Smooth muscle cell of the umbilical artery (primary cell): ENCODE data around the gene PML. TPM values are rescaled to one million over a fixed set of nuclear protein-coding genes. Genes with fewer than 3 reads are reported as not detected.

Experiments
- total RNA-seq: library from RNA; depleted of rRNA; stranded (reverse); fragments of >200 nt; gene quantifications from 2 replicates; pipeline ENCODE4 v1.2.3, GENCODE V29; 2014

The PML gene, protein sequence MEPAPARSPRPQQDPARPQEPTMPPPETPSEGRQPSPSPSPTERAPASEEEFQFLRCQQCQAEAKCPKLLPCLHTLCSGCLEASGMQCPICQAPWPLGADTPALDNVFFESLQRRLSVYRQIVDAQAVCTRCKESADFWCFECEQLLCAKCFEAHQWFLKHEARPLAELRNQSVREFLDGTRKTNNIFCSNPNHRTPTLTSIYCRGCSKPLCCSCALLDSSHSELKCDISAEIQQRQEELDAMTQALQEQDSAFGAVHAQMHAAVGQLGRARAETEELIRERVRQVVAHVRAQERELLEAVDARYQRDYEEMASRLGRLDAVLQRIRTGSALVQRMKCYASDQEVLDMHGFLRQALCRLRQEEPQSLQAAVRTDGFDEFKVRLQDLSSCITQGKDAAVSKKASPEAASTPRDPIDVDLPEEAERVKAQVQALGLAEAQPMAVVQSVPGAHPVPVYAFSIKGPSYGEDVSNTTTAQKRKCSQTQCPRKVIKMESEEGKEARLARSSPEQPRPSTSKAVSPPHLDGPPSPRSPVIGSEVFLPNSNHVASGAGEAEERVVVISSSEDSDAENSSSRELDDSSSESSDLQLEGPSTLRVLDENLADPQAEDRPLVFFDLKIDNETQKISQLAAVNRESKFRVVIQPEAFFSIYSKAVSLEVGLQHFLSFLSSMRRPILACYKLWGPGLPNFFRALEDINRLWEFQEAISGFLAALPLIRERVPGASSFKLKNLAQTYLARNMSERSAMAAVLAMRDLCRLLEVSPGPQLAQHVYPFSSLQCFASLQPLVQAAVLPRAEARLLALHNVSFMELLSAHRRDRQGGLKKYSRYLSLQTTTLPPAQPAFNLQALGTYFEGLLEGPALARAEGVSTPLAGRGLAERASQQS
- total RNA-seq = 34.7 and 61.3 TPM in 2 replicates

DNA sequence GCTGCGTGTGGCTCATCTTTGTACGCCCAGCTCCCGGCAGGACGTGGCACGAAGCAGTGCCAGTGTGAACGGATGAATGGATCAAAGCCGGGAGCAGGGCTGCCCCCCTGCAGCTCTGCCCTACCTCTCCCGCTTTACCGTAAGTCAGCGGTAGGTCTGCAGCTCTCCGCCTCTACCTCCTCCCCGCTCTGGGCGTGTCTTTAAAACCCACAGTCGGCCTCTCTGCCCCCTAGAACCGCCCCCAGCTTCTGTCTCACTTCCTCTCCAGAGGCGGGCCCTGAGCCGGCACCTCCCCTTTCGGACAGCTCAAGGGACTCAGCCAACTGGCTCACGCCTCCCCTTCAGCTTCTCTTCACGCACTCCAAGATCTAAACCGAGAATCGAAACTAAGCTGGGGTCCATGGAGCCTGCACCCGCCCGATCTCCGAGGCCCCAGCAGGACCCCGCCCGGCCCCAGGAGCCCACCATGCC, at the start of gene PML:
PML (plus strand) TSS at position 304 of the 471 bp plus-strand sequence; CDS start at position 401, 97 bp downstream.

DNA sequence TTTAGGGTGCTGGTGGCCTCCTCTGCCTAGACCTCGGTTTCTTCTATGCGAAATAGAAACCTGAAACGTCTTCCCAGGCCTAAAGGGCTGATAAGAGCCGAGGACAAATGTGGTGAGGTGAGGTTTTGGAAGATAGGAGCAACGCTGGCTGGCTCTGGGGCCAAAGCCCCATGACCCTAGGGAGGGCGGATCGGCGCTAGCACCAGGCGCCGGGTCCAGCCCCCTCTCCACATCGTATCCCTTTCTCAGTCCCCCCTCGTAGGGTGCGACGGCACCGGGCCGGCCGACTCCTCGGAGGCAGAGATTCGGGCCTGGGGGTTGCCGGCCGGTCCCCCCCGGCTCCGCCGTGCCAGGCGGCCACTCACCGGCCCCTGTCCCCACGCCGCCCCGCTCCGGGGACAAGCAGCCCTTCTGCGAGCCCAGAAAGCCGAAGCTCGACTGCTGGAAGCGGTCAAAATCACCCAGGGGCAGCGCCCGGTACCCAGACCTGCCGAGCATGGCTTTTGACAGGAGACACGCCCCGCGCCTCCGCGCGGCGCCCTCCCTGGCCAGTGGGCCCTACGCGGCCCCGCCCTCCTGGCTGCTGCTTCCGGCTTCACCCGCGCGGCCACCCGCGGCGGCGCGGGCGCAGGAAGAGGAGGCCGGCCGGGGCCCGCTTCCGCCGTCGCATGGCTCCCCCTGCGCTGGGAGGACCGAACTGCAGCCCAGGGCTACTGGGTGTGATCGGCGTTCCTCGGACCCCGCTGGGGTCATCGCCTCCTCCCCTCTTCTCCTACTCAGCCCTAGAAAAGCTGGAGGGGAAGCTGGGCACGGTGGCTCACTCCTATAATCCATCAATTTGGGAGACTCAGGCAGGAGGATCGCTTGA, 2.6 kb upstream of the PML start, which contains the start of gene STOML1:
STOML1 (minus strand) TSS at position 570 of the 868 bp plus-strand sequence; CDS start at position 498, 72 bp downstream.

DNA sequence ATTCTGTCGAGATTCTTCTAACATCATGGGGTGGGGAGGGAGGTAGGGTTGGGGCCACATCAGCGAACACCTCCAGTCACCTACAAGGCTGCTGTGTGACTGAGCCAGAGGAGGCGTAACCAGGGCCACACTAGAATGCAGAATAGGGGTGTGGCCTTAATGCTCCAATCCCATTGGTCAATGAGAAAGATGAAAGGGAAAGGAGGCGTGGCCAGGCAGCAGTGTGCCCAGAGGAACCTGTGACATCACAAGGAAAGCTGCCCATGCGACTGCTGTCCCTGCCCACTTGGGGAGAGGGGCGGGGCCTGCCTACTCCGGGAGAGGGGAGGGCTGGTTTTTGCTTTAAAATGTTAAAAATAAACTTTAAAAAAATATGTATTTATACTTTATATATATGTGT, 87.9 kb downstream of the PML start, which contains the start of gene GOLGA6A:
GOLGA6A (minus strand) TSS at position 101 of the 400 bp plus-strand sequence; CDS start at position 60, 41 bp downstream.

Other genes starting within 250 kb of the PML start
- gene INSYN1, start 241.4 kb upstream of the PML start, total RNA-seq = 0.23 and 1.5 TPM in 2 replicates
- gene TBC1D21, start 121.2 kb upstream of the PML start, total RNA-seq = not detected in 2 replicates
- 143 and 206 TPM in 2 replicates for gene LOXL1, start 68.3 kb upstream of the PML start, total RNA-seq
- 14.6 and 16.2 TPM in 2 replicates for gene STOML1, start 2.4 kb upstream of the PML start, total RNA-seq
- gene GOLGA6A, start 87.8 kb downstream of the PML start, total RNA-seq = not detected in 2 replicates
- gene ISLR2, start 135.9 kb downstream of the PML start, total RNA-seq = 0.60 TPM in 1 of 2 replicates, not detected in the other
- gene ISLR, start 179.0 kb downstream of the PML start, total RNA-seq = 5.3 and 10.4 TPM in 2 replicates
- gene STRA6, start 208.1 kb downstream of the PML start, total RNA-seq = 30.3 and 47.2 TPM in 2 replicates
- gene CCDC33, start 241.6 kb downstream of the PML start, total RNA-seq = 0.28 and 0.30 TPM in 2 replicates